Measurements from ENCODE around the gene ADCY3.

DNA sequence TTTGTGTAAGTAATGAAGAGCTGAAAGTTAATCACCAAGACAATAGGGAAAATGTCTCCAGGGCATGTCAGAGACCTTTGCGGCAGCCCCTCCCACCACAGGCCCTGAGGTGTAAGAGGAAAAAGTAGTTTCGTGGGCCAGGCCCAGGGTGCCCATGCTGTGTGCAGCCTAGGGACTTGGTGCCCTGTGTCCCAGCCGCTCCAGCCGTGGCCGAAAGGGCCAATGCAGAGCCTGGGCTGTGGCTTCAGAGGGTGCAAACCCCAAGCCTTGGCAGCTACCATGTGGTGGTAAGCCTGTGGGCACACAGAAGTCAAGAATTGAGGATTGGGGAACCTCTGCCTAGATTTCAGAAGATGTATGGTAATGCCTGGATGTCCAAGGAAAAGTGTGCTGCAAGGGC is 74.3 kb downstream of the ADCY3 start:
- no peak for TF ChIP-seq POLR2A (IDR thresholded peaks at IDR 0.05)
- TF ChIP-seq POLR2AphosphoS5 (IDR thresholded peaks at IDR 0.05) = no peak
